PC-3 (cell line): ENCODE results near the gene MFN2. TPM values are rescaled to one million over a fixed set of nuclear protein-coding genes. Genes with fewer than 3 reads are reported as not detected.
A peak's percentile ranks its signal among the peaks of the same experiment; 100 is the strongest.
"Not testable (repeated sequence)": the region's sequence is repeated elsewhere in the genome, so short reads cannot be mapped to it uniquely, and the experiment has no call there.

ENCODE experiments used
- ATAC-seq: fragments of 200-7000 bp; cut with Tn5 transposase; 2 replicates; pipeline ENCODE4 v1.9.1; 2020; ENCODE audit warnings: mild to moderate bottlenecking, moderate library complexity
- BruUV-seq: library from RNA; stranded (reverse); fragments of 400-500 nt; replicated peaks from 2 replicates; lab custom pipeline; 2021; lab: Mats Ljungman, UMichigan
- CTCF ChIA-PET: fragments of 300-600 bp; sonication (Branson Sonifier 250); formaldehyde crosslinking; loops from one replicate; lab custom pipeline; 2022; ENCODE audit warnings: antibody characterized with exemption; lab: Charles Lee
- POLR2A ChIA-PET: fragments of 300-600 bp; sonication (Branson Sonifier 250); formaldehyde crosslinking; loops from one replicate; lab custom pipeline; 2022; ENCODE audit warnings: antibody characterized with exemption; ENCODE audit not compliant: unreplicated experiment; lab: Charles Lee
- DNase-seq: peaks from one replicate; pipeline ENCODE4 v3.0.0-alpha.2; 2015
- H2AFZ ChIP-seq: fragments of 300-600 bp; sonication (generic); 2 replicates; pipeline ENCODE4 v1.6.0; 2016; ENCODE audit warnings: antibody characterized with exemption, low read length
- H3F3A ChIP-seq: fragments of 300-600 bp; sonication (generic); one replicate; pipeline ENCODE4 v1.6.0; 2017; ENCODE audit warnings: antibody characterized with exemption, low read length, control low read depth, mild to moderate bottlenecking; ENCODE audit not compliant: unreplicated experiment
- H3K27ac ChIP-seq: fragments of 300-600 bp; sonication (generic); 2 replicates; pipeline ENCODE4 v1.5.1; 2016; ENCODE audit warnings: mild to moderate bottlenecking, low read length
- H3K27me3 ChIP-seq: fragments of 300-600 bp; sonication (generic); 2 replicates; pipeline ENCODE4 v1.6.1; 2016; ENCODE audit warnings: low read length, mixed read lengths
- H3K36me3 ChIP-seq: fragments of 300-600 bp; sonication (generic); 2 replicates; pipeline ENCODE4 v1.6.1; 2016; ENCODE audit warnings: low read depth, mixed run types, low read length, mixed read lengths
- H3K4me1 ChIP-seq: fragments of 300-600 bp; sonication (generic); 2 replicates; pipeline ENCODE4 v1.5.1; 2016; ENCODE audit warnings: low read length; ENCODE audit not compliant: insufficient read depth
- H3K4me2 ChIP-seq: fragments of 300-600 bp; sonication (generic); 2 replicates; pipeline ENCODE4 v1.6.0; 2016; ENCODE audit warnings: low read length
- H3K4me3 ChIP-seq: fragments of 300-600 bp; sonication (generic); 2 replicates; pipeline ENCODE4 v1.5.1; 2016; ENCODE audit warnings: mild to moderate bottlenecking, low read length, mixed read lengths
- H3K79me2 ChIP-seq: fragments of 300-600 bp; sonication (generic); 2 replicates; pipeline ENCODE4 v1.6.1; 2017; ENCODE audit warnings: low read length, mixed read lengths
- H3K9ac ChIP-seq: fragments of 300-600 bp; sonication (generic); 2 replicates; pipeline ENCODE4 v1.6.0; 2016; ENCODE audit warnings: mild to moderate bottlenecking, low read length
- H3K9me2 ChIP-seq: fragments of 300-600 bp; sonication (generic); replicated peaks from 2 replicates; pipeline ENCODE4 v1.6.1; 2016; ENCODE audit warnings: mixed run types, low read length, mixed read lengths
- H3K9me3 ChIP-seq: fragments of 300-600 bp; sonication (generic); 2 replicates; pipeline ENCODE4 v1.6.1; 2016; ENCODE audit warnings: low read length, mixed read lengths
- H4K20me1 ChIP-seq: fragments of 300-600 bp; sonication (generic); 2 replicates; pipeline ENCODE4 v1.6.1; 2016; ENCODE audit warnings: low read length, mixed read lengths
- CTCF ChIP-seq: fragments of 300-600 bp; sonication (generic); conservative IDR thresholded peaks from 2 replicates; pipeline ENCODE4 v1.5.1; 2017; ENCODE audit warnings: antibody characterized with exemption, low read depth, mild to moderate bottlenecking, low read length
- intact Hi-C: fragments of 100-400 bp; cut with micrococcal nuclease; formaldehyde crosslinking; loops from 2 replicates; pipeline ENCODE4 v1.9.0; 2023
- total RNA-seq: library from RNA; depleted of rRNA; stranded (reverse); fragments of >200 nt; gene quantifications from 2 replicates; pipeline ENCODE4 v1.2.3, GENCODE V29; 2014

Gene MFN2
- total RNA-seq, 1 experiment from 2014 or later: 97.8 TPM

- Histone ChIP-seq H3K79me2 (peaks cover 61% of the 10 kb centered on the region), H3K4me1 (peaks cover 25% of the 10 kb centered on the region), H3K4me3 (peak overlapping the region; percentile 15; the same call in 1 of the 2 replicates), H3K4me2 (peak overlapping the region; percentile 16; the same call in 1 of the 2 replicates)
- POLR2A ChIA-PET, H3K27me3 ChIP-seq, ATAC-seq, H4K20me1 ChIP-seq, H3K9ac ChIP-seq, DNase-seq, H3K27ac ChIP-seq, BruUV-seq, H3K9me2 ChIP-seq, CTCF ChIA-PET, H3F3A ChIP-seq, H3K36me3 ChIP-seq, H3K9me3 ChIP-seq, H2AFZ ChIP-seq: not testable (repeated sequence)
- intact Hi-C loops: loop anchor here (5.0 kb wide), 1 partner anchor 42 kb away; no protein-coding TSS in a partner anchor
Measured at GRCh38 chr1:11935733-11936132, 44.5 kb upstream of the MFN2 start.

DNA sequence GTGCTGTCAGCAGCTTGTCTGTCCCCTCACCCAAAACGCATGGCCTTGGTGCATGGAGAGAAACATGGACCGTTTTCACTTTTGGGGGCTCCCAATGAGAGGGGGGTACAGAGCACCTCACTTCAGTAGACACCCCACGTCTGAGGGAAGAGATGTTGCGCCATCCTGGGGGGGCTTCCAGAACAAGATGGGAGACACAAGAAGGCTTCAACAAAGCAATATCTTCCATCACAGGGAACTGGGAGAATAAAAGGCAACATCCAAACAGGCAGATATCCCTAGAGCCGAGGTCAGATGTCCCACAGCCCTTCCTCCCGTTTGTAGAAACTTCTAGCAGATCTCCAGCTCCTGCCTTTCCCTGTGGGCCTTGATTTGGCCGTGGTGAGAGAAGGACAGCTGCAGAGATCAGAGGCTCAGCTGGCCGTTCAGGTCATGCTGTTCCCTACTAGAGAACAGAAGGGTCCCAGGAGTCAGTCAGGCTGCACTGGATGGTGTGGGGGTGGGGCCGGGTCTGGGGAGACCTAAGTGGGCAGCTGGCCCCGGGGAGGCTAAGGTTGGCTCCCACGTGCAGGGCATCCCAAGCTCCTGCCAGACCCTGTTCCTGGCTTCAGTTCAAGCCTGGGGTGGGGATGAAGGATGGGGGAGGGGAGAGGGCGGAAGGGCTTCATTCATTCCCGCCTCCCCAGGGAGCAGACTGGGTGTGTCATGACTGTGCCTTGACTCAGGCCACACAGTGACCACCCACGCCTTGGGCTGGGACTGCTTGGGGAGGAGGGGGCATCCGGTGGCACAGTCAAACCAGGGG is 41.3 kb upstream of the MFN2 start:
- Histone ChIP-seq H3K36me3 (peaks cover 5% of the 10 kb centered on the region; the same call in 1 of the 2 replicates), H3K27ac (peak overlapping the region; percentile 40; the same call in 1 of the 2 replicates), H3K4me1 (peaks cover 22% of the 10 kb centered on the region), H3F3A (no peaks in the 10 kb centered on the region), H3K9me2 (no peaks in the 10 kb centered on the region), H4K20me1 (no peaks in the 10 kb centered on the region), H3K27me3 (no peaks in the 10 kb centered on the region), H3K9me3 (no peaks in the 10 kb centered on the region), H3K4me2 (peak overlapping the region; percentile 40), H2AFZ (no peak overlapping the region), H3K9ac (no peak overlapping the region), H3K79me2 (peaks cover 65% of the 10 kb centered on the region), H3K4me3 (peak overlapping the region; percentile 7; the same call in 1 of the 2 replicates)
- DNase-seq (peak; percentile 52), ATAC-seq (peak; percentile 47)
- intact Hi-C loops: loop anchor here (5.0 kb wide), 1 partner anchor 38 kb away; no protein-coding TSS in a partner anchor
- no TSS peak for BruUV-seq
- TF ChIP-seq CTCF: no peak
- ChIA-PET POLR2A (no interaction called here), CTCF (no interaction called here)

DNA sequence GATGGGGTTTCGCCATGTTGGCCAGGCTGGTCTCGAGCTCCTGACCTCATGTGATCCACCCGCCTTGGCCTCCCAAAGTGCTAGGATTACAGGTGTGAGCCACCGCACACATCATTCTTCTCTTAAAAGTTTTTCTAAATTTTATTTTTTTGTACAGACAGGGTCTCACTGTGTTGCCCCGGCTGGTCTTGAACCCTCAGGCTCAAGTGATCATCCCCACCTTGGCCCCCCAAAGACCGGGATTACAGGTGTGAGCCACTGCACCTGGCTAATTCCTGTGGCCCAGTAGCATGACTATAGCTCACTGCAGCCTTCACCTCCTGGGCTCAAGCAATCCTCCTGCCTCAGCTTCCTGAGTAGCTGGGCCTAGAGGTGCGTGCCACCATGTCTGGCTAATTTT is 40.5 kb upstream of the MFN2 start:
- not testable (repeated sequence) for BruUV-seq, H4K20me1 ChIP-seq

More for the DNA sequence above, 40.5 kb upstream of the MFN2 start:
- DNase-seq, H3K9ac ChIP-seq, H3K9me3 ChIP-seq, CTCF ChIA-PET, POLR2A ChIA-PET, H3K36me3 ChIP-seq, H3K4me3 ChIP-seq, H3K4me2 ChIP-seq, H3K27ac ChIP-seq, ATAC-seq, H3K9me2 ChIP-seq, H3K27me3 ChIP-seq, H3F3A ChIP-seq, H2AFZ ChIP-seq: not testable (repeated sequence)
- peaks cover 18% of the 10 kb centered on the region for H3K4me1 ChIP-seq
- peaks cover 63% of the 10 kb centered on the region for H3K79me2 ChIP-seq
- intact Hi-C loops: loop anchor here (5.0 kb wide), 1 partner anchor 38 kb away; no protein-coding TSS in a partner anchor
